Fibroblast of skin of back (primary cell): Measurements from ENCODE around the gene USF1. TPM values are rescaled to one million over a fixed set of nuclear protein-coding genes. Genes with fewer than 3 reads are reported as not detected.

Source experiments
- DNase-seq: peaks from one replicate; pipeline ENCODE4 v3.0.0-alpha.2; 2013
- polyA plus RNA-seq, 2 experiments: library from polyadenylated mRNA; unstranded; fragments of 120-200 nt; gene quantifications; one replicate each; pipeline ENCODE4 v1.2.1, GENCODE V29; 2013; ENCODE audit not compliant: insufficient read length in 2 of 2

The USF1 gene
- polyA plus RNA-seq (2013, experiment 1 of 2; ENCODE audit: insufficient read length): 29.8 TPM
- 16.6 TPM for polyA plus RNA-seq (2013, experiment 2 of 2; ENCODE audit: insufficient read length)

DNA sequence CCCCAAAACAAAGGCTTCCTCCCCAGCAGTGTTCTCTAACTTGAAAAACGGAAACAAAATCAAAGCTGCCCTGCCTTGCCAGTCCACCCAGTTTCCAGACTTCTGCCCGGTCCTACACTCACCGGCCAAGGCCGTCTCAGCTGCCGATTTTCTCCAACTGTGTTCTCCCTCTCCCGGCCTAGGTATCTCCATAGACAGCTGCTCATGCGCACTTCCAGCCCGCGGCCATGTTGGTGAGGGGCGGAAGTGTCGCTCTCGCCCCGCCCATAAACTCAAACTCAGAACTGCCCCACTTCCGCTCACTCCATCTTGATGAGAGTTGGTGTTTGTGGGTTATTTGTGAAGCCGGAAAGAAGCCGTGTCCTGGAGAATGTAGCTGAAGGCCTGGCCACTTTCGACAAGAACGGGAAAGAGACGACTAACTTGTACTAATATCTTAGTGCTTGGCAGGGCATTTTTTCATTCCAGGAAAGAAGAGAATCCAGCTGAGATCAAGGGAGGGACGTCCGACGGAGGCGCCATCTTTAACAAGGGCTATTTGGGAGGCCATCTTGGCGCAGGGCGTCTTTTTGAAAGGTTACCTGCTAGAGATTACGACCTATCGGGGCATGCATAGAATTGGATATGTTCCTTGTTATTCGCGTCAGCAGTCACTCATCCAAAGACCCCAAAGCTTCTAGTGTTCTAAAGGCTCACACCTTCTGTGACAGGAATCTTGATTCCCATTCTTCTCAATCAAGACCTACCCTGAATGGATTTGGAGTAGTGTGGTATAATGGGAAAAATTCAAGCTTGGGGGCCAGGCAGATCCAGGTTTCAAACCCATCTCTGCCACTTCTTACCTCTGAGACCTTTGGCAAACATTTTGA, at the start of gene USF1:
USF1 (minus strand) TSS at position 242 of the 869 bp plus-strand sequence. CDS start 2,702 bp downstream, outside the sequence.
- DNase-seq: peak; percentile 95

- DNase-seq: no peak
These were observed 49.5 kb upstream of the USF1 start for GRCh38 chr1:161095230-161095629.

DNA sequence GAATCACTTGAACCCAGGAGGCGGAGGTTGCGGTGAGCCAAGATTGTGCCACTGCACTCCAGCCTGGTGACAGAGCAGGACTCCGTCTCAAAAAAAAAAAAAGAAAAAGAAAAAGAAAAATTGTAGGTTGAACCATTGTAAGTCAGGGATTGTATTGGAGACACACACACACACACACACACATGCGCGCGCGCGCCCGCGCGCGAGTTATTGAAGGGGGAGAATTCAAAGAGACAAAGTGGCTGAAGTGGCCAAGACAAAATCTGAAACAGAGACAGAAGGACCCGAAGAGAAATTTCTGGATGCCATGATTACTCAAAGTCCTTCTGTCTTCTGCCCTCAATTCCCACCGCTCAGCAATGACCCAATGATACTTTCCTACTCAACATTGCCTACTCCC, 48.7 kb upstream of the USF1 start:
- DNase-seq: no peak

DNA sequence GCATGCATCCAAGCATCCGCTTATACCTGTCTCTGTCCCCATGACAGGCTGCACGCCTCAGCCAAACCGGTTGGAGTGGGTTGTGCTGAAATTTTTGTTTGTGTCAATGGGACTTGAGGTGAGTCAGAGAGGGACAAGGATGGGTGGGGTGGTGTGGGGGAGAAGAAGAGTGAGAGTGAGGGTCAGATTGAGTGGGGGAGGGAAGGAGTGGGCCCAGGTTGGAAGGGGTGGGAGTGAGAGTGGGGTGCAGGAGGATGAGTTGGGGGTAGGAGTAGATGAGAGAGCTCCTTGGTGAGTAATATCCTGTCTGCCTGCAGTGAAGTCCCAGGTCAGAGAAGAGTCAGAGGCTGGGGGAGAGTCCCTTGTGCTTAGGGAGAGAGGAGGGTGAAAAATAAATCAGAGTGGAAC, 46.8 kb upstream of the USF1 start:
- DNase-seq: no peak

GRCh38 chr1:161091796-161092507, 46.2 kb upstream of the USF1 start:
- no peak for DNase-seq

GRCh38 chr1:161091093-161091492, 45.3 kb upstream of the USF1 start:
- DNase-seq: no peak

DNA sequence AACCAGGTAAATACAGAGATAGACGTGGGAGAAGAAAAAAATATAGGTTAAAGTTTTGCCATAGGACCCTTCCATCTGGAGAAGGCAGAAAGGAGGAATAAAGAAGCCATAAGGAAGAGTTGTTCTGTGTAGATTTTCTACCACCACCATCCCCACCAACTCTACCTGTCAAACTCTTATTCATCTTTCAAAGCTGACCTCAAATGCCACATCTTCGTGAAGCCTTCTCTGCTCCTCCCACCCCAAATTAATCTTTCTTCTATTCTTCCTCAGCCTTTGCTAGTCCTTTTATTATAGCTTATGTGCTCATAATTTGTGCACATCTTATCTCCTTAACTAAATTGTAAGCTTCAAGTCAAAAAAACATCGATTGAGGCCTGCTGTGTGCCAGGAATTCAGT, 44.8 kb upstream of the USF1 start:
- DNase-seq: no peak

- DNase-seq: no peak
These were observed 44.2 kb upstream of the USF1 start for GRCh38 chr1:161089938-161090337.

DNA sequence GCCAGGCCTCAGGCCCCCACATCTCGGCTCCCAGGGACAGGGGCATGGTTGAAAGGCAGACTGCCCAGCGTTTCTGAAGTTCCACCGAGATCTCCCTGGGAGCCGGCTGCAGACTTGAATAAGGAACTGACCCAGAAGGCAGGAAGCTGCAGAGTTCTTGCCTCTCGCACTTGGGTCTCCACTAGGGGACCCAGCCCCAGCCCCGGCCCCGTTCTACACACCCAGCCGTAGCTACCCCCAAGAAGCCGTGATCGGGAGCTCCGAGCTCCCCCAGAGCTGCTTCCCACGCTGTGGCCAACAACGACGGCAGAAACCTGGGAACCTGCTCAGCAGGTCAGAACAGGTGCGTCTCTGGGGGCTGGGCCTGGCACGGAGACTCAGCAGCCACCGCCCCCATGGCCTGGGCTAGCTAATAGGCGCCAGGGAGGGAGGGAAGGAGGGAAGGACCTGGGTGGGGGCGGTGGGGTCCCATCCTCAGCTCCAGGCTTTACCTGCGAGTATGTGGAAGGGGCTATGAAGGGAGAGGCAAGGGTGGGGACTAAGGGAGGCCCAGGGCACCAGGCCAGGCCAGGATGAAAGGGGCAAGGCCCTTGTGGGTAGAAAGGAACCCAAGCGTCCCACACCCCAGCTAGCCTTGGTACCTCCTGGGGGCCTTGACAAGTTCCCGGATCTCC, 43.6 kb upstream of the USF1 start, which contains the start of gene NECTIN4:
NECTIN4 (minus strand) TSS at position 308 of the 674 bp plus-strand sequence; CDS start at position 46, 262 bp downstream.
- no peak for DNase-seq

- DNase-seq: no peak
These were observed 42.9 kb upstream of the USF1 start for GRCh38 chr1:161088587-161089110.

DNA sequence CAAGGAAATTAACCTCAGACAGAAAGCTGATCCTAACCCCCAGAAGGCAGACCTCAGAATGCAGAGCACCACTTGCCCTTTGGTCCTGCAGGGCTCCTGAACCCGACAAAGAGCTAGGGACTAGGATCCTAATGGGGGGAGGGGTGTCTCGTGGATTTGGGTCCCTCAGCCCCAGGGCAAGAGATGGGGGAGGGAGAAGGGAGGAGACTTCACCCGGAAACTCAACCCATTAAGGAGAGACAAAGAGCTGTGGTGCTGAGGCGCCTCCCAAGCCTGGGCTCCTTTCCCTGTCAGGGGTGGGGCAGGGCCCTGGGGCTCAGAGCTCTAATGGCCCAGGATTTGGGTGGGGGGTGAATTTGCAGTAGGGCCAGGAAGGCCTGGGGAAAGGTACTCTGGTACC, 40.7 kb upstream of the USF1 start:
- DNase-seq: no peak

DNA sequence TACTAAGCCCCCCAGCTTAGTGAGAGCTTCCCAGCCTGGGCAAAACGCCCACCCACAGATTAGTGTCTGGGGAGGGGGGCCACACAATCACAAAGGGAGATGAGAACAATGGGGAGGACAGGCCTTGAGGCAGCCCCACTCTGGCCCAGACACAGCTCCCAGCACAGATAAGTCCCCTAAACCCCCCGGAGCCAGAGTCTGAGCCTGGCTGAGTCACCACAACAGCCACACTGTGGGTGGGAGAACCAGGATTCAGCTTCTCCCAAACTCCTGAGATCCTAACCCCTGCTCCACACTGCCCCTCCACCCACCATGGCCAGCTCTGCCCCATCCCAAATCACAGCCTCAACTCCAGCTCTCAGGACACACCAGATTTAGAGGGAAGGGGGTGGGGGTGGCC, 39.4 kb upstream of the USF1 start:
- DNase-seq: peak; percentile 34

GRCh38 chr1:161084597-161084988, 38.8 kb upstream of the USF1 start:
- DNase-seq: no peak

DNA sequence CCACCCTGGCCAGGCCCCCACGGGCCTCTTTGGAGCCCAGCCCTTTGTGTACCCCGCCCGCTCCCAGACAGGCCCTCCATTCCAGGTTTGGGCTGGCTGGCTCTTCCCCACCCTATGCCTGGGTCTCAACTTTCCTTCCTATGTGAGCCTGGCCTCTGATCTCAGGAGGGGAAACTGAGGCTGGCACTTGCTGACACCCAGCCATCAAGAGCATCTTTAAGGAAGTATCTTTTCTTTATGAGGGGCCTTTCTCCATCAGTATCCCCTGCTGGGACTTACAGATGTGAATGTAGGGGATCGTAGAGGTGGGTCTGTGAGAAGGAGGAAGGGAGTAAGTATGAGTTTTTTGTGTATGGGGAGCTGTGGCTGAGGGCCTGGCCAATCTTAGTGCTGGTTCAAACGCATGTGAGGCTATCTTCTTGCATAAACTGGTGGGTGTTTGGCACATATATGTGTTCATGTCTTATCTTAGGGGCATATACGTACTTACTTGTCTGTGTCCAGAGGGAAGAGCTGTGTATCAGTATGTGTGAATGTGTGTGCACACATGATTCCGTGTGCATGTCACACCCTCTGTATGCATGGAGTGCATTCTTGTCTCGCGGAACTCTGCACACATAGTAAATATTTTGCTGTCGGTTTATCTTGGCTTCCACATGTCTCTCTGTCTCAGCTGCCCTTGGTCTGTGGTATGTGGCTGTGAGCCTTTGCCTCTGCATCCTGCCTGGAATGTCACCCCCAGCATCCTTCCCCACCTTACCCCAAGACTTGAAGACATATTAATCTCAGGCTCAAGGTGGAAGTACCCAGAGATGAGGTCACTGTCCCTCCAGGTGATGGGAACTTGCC, 38.2 kb upstream of the USF1 start:
- DNase-seq: no peak

DNA sequence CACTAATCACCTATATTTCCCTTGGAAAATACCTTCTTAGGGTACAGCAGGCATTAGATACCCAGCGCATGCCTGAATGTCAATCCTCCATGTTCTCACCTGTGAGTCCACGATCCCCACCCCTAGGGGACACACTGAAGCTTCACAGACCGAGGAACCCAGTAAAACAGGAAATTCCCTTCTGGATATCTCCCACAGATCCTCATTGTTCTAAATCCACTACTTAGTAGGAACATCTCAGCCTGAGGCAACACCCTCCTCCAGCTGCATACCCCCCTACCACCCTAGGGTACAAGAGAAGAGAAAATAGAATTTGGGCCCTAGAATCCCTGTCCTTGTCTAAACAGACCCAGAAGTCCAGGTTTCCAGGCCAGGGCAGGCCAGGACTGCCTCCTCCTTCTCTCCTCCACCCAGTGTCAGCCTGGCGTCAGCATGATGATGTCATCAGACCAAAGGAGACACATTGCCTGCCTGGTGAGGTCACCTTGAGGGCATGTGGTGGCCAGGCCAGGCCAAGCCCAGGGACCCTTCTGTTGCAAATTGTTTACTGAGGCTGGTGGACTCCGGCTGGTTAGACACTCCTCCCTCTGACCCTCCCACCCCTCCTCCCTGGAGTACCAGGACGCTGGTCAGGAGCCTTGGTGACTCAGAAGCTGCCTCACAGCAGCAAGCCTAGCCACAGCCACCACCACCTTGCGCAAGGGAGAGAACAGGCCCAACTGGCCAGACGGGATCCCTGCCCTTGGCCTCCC, 37.4 kb upstream of the USF1 start:
- peak; percentile 81 for DNase-seq

GRCh38 chr1:161082483-161082882, 36.7 kb upstream of the USF1 start:
- DNase-seq: no peak

- DNase-seq: no peak
These were observed 35.7 kb upstream of the USF1 start for GRCh38 chr1:161081519-161081918.

GRCh38 chr1:161080441-161081405, 34.9 kb upstream of the USF1 start:
- peak; percentile 40 for DNase-seq

DNA sequence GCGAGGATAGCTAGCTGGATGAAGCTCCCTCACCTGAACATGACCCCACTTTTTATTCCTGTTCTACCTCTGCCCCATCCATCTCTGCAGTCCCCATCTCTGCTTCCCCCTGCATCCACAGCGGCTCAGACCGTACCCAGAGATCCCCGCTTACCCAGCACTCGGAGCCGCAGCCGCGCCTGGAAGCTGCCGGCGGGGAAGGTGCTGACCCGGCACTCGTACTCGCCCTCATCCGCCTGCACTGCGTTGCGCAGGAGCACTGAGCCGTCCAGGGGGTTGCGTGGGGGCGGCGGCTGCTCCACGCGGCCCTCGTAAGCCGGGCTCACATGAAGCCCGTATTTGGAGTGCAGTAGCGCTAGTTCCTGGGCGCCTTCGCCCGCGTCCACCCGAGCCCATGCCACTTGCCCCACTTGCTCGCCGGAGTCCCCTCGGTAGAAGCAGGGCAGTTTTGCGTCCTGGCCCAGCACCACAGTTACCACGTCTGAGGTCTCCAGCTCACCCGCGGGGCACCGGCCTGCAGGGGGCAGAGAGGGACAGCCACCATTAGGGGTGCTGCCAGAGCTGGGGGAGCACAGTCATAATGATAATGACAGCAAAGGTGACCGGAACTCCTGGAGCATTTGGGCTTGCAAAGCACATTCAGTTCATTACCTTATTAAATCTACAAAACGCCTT, 33.8 kb upstream of the USF1 start:
- DNase-seq: no peak
